Panc1 (cell line): ENCODE data around the gene RNU1-1. TPM values are rescaled to one million over a fixed set of nuclear protein-coding genes. Genes with fewer than 3 reads are reported as not detected.
A peak's percentile ranks its signal among the peaks of the same experiment; 100 is the strongest.
"Not testable (repeated sequence)": the region's sequence is repeated elsewhere in the genome, so short reads cannot be mapped to it uniquely, and the experiment has no call there.

Source experiments
- ATAC-seq: fragments of 200-7000 bp; cut with Tn5 transposase; 2 replicates; pipeline ENCODE4 v1.9.1; 2020; ENCODE audit warnings: mild to moderate bottlenecking, moderate library complexity
- BruUV-seq: library from RNA; stranded (reverse); fragments of 400-500 nt; replicated peaks from 2 replicates; lab custom pipeline; 2021; lab: Mats Ljungman, UMichigan
- CTCF ChIA-PET: fragments of 300-600 bp; sonication (Branson Sonifier 250); formaldehyde crosslinking; loops from one replicate; lab custom pipeline; 2022; ENCODE audit warnings: antibody characterized with exemption; lab: Charles Lee
- POLR2A ChIA-PET: fragments of 300-600 bp; sonication (Branson Sonifier 250); formaldehyde crosslinking; loops from one replicate; lab custom pipeline; 2022; ENCODE audit warnings: antibody characterized with exemption; lab: Charles Lee
- DNase-seq: peaks from one replicate; pipeline ENCODE4 v3.0.0-alpha.2; 2010; ENCODE audit warnings: low read depth, low spot score
- H3K27ac ChIP-seq: 2 replicates; pipeline ENCODE4 v1.5.1; 2011; ENCODE audit warnings: mild to moderate bottlenecking, low read length, inconsistent platforms
- H3K27me3 ChIP-seq: fragments of 200-500 bp; sonication (Bioruptor generic); 2 replicates; pipeline ENCODE4 v1.6.0; 2014; ENCODE audit warnings: low read length, inconsistent platforms; ENCODE audit not compliant: control insufficient read depth, insufficient read depth
- H3K36me3 ChIP-seq: fragments of 200-500 bp; sonication (Bioruptor generic); 2 replicates; pipeline ENCODE4 v1.5.1; 2014; ENCODE audit warnings: inconsistent platforms, mild to moderate bottlenecking, low read length, moderate library complexity; ENCODE audit not compliant: control insufficient read depth, insufficient read depth
- H3K4me1 ChIP-seq: 2 replicates; pipeline ENCODE4 v1.5.1; 2011; ENCODE audit warnings: inconsistent platforms, mild to moderate bottlenecking, low read length, moderate library complexity; ENCODE audit not compliant: control insufficient read depth, insufficient read depth
- H3K4me3 ChIP-seq, 2 experiments: 2 replicates each; pipeline ENCODE4 v1.5.1; 2011 to 2012; ENCODE audit warnings: low read depth in 2 of 2, low read length in 2 of 2, mild to moderate bottlenecking in 2 of 2, inconsistent platforms in 1 of 2, moderate library complexity in 1 of 2
- H3K9me3 ChIP-seq: fragments of 200-500 bp; sonication (Bioruptor generic); 2 replicates; pipeline ENCODE4 v1.5.1; 2014; ENCODE audit warnings: low read depth, mild to moderate bottlenecking, inconsistent platforms, low read length, moderate library complexity; ENCODE audit not compliant: control insufficient read depth, insufficient read depth
- CTCF ChIP-seq: fragments of 450-650 bp; IDR thresholded peaks from 2 replicates; pipeline ENCODE4 v1.5.1; 2017; ENCODE audit warnings: mild to moderate bottlenecking
- POLR2AphosphoS5 ChIP-seq: IDR thresholded peaks from 2 replicates; pipeline ENCODE4 v1.6.1; 2012; ENCODE audit warnings: mild to moderate bottlenecking, low read depth, low read length, moderate library complexity
- SIN3A ChIP-seq: IDR thresholded peaks from 2 replicates; pipeline ENCODE4 v1.6.1; 2012; ENCODE audit warnings: low read depth, mild to moderate bottlenecking, low read length, moderate library complexity, borderline replicate concordance; ENCODE audit not compliant: insufficient read depth
- TCF7L2 ChIP-seq: IDR thresholded peaks from 2 replicates; pipeline ENCODE4 v1.6.1; 2011; ENCODE audit warnings: mild to moderate bottlenecking, low read depth, low read length, inconsistent platforms
- in situ Hi-C: cut with HindIII; loops from 2 replicates; pipeline ENCODE4 v1.10.0; 2016; ENCODE audit warnings: low sequenced_read_pairs, low pct_unique_long_range_greater_than_20kb
- intact Hi-C: fragments of 100-400 bp; cut with micrococcal nuclease; formaldehyde crosslinking; loops from one replicate; pipeline ENCODE4 v1.10.0; 2022; ENCODE audit not compliant: unreplicated experiment
- total RNA-seq: library from RNA; stranded (reverse); gene quantifications from one replicate; pipeline ENCODE4 v1.2.1, GENCODE V29; 2021; ENCODE audit not compliant: unreplicated experiment
- TF ChIP-seq, protein P1 (sequence below), 2 experiments: IDR thresholded peaks; 2 replicates each; pipeline ENCODE4 v1.6.1; 2011 to 2012; ENCODE audit warnings: low read depth in 2 of 2, control low read depth in 1 of 2, low read length in 1 of 2, mild to moderate bottlenecking in 1 of 2, moderate library complexity in 1 of 2; ENCODE audit not compliant: insufficient read depth in 1 of 2

RNU1-1 gene
- total RNA-seq, 1 experiment from 2014 or later, result 1,290 TPM

GRCh38 chr1:16478091-16478490 is 36.0 kb downstream of the RNU1-1 start:
- no peak overlapping the region for H3K27ac ChIP-seq
- H3K27me3 ChIP-seq, result no peaks in the 10 kb centered on the region
- peaks cover 2% of the 10 kb centered on the region; the same call in 1 of the 2 replicates for H3K36me3 ChIP-seq
- H3K4me3 ChIP-seq, result no peak overlapping the region
- DNase-seq (no peak), ATAC-seq (no peak)
- in situ Hi-C loops (no loop called here), intact Hi-C loops (no loop called here)
- TF ChIP-seq, protein P1, sequence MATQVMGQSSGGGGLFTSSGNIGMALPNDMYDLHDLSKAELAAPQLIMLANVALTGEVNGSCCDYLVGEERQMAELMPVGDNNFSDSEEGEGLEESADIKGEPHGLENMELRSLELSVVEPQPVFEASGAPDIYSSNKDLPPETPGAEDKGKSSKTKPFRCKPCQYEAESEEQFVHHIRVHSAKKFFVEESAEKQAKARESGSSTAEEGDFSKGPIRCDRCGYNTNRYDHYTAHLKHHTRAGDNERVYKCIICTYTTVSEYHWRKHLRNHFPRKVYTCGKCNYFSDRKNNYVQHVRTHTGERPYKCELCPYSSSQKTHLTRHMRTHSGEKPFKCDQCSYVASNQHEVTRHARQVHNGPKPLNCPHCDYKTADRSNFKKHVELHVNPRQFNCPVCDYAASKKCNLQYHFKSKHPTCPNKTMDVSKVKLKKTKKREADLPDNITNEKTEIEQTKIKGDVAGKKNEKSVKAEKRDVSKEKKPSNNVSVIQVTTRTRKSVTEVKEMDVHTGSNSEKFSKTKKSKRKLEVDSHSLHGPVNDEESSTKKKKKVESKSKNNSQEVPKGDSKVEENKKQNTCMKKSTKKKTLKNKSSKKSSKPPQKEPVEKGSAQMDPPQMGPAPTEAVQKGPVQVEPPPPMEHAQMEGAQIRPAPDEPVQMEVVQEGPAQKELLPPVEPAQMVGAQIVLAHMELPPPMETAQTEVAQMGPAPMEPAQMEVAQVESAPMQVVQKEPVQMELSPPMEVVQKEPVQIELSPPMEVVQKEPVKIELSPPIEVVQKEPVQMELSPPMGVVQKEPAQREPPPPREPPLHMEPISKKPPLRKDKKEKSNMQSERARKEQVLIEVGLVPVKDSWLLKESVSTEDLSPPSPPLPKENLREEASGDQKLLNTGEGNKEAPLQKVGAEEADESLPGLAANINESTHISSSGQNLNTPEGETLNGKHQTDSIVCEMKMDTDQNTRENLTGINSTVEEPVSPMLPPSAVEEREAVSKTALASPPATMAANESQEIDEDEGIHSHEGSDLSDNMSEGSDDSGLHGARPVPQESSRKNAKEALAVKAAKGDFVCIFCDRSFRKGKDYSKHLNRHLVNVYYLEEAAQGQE (IDR thresholded peaks at IDR 0.05; ENCODE audit: insufficient read depth in 1 of 2, low read depth in 2 of 2, low read length in 1 of 2), result no peak
- TF ChIP-seq SIN3A, result no peak
- TF ChIP-seq POLR2AphosphoS5, result no peak
- TF ChIP-seq CTCF, result no peak
- no peak for TF ChIP-seq TCF7L2
- ChIA-PET CTCF (no interaction called here), POLR2A (no interaction called here)
- H3K9me3 ChIP-seq, result no peaks in the 10 kb centered on the region
- no peaks in the 10 kb centered on the region for H3K4me1 ChIP-seq
- BruUV-seq, result no TSS peak

- CTCF ChIA-PET, result interaction anchor here (0.5 to 0.7 kb wide), 2 partner anchors 17 to 476 kb away, joined by 3 read pairs; no protein-coding TSS in a partner anchor
- POLR2A ChIA-PET, H3K36me3 ChIP-seq, H3K27ac ChIP-seq, DNase-seq, intact Hi-C loops, H3K27me3 ChIP-seq, H3K4me1 ChIP-seq, H3K4me3 ChIP-seq, H3K9me3 ChIP-seq, in situ Hi-C loops, BruUV-seq: not testable (repeated sequence)
- peak; percentile 58 for ATAC-seq
These were observed 38.0 kb downstream of the RNU1-1 start for GRCh38 chr1:16475771-16476770.

- intact Hi-C loops, BruUV-seq, ATAC-seq, H3K27me3 ChIP-seq, in situ Hi-C loops, H3K4me1 ChIP-seq, H3K36me3 ChIP-seq, H3K27ac ChIP-seq, DNase-seq, CTCF ChIA-PET, H3K9me3 ChIP-seq, H3K4me3 ChIP-seq: not testable (repeated sequence)
- POLR2A ChIA-PET, result interaction anchor here (0.7 kb wide), 1 partner anchor 196 kb away, joined by 3 read pairs; no protein-coding TSS in a partner anchor
These were observed 39.2 kb downstream of the RNU1-1 start for GRCh38 chr1:16474891-16475290.
